PC-9 (cell line): ENCODE results near the gene GULP1. TPM values are rescaled to one million over a fixed set of nuclear protein-coding genes. Genes with fewer than 3 reads are reported as not detected.

Experiments used
- BruUV-seq: library from RNA; stranded (reverse); fragments of 400-500 nt; replicated peaks from 2 replicates; lab custom pipeline; 2021; lab: Mats Ljungman, UMichigan
- CTCF ChIA-PET: fragments of 300-600 bp; sonication (Branson Sonifier 250); formaldehyde crosslinking; loops from one replicate; lab custom pipeline; 2022; ENCODE audit warnings: antibody characterized with exemption; lab: Charles Lee
- POLR2A ChIA-PET: fragments of 300-600 bp; sonication (Branson Sonifier 250); formaldehyde crosslinking; loops from one replicate; lab custom pipeline; 2022; ENCODE audit warnings: antibody characterized with exemption; ENCODE audit not compliant: unreplicated experiment; lab: Charles Lee
- DNase-seq, 2 experiments: peaks; one replicate each; pipeline versions ENCODE4 v3.0.0 to v3.0.0-alpha.2; 2015 to 2022; ENCODE audit warnings: mixed read lengths in 1 of 2
- H2AFZ ChIP-seq: fragments of 200-600 bp; sonication (generic); 2 replicates; pipeline ENCODE4 v1.8.1; 2017; ENCODE audit warnings: antibody characterized with exemption
- H3F3A ChIP-seq: fragments of 200-600 bp; sonication (generic); 2 replicates; pipeline ENCODE4 v1.8.1; 2017; ENCODE audit warnings: antibody characterized with exemption, mild to moderate bottlenecking, low read depth; ENCODE audit not compliant: insufficient read depth
- H3K27ac ChIP-seq: fragments of 200-600 bp; sonication (generic); 2 replicates; pipeline ENCODE4 v1.6.1; 2016; ENCODE audit warnings: mixed run types
- H3K27me3 ChIP-seq: fragments of 200-600 bp; sonication (generic); 2 replicates; pipeline ENCODE4 v1.6.1; 2016; ENCODE audit warnings: low read depth, mixed run types; ENCODE audit not compliant: insufficient read depth
- H3K36me3 ChIP-seq: fragments of 200-600 bp; sonication (generic); 2 replicates; pipeline ENCODE4 v1.6.1; 2016; ENCODE audit warnings: low read depth, mixed run types
- H3K4me1 ChIP-seq: fragments of 200-600 bp; sonication (generic); replicated peaks from 2 replicates; pipeline ENCODE4 v1.6.1; 2016; ENCODE audit warnings: mixed run types; ENCODE audit not compliant: insufficient read depth
- H3K4me2 ChIP-seq: fragments of 200-600 bp; sonication (generic); 2 replicates; pipeline ENCODE4 v1.6.1; 2017; ENCODE audit warnings: mixed run types
- H3K4me3 ChIP-seq: fragments of 200-600 bp; sonication (generic); 2 replicates; pipeline ENCODE4 v1.6.1; 2016; ENCODE audit warnings: mixed run types
- H3K79me2 ChIP-seq: fragments of 200-600 bp; sonication (generic); 2 replicates; pipeline ENCODE4 v1.6.1; 2017; ENCODE audit warnings: low read depth, mixed run types
- H3K9me2 ChIP-seq: fragments of 200-600 bp; sonication (generic); 2 replicates; pipeline ENCODE4 v1.8.1; 2017; ENCODE audit warnings: mild to moderate bottlenecking; ENCODE audit not compliant: insufficient read depth
- H3K9me3 ChIP-seq: fragments of 200-600 bp; sonication (generic); 2 replicates; pipeline ENCODE4 v1.8.1; 2016; ENCODE audit warnings: low read depth; ENCODE audit not compliant: insufficient read depth
- H4K20me1 ChIP-seq: fragments of 200-600 bp; sonication (generic); 2 replicates; pipeline ENCODE4 v1.8.1; 2017; ENCODE audit not compliant: insufficient read depth
- EZH2 ChIP-seq: fragments of 200-600 bp; sonication (generic); IDR thresholded peaks from 2 replicates; pipeline ENCODE4 v1.8.0; 2017; ENCODE audit warnings: antibody characterized with exemption, low read depth
- intact Hi-C: fragments of 100-400 bp; cut with micrococcal nuclease; formaldehyde crosslinking; loops from one replicate; pipeline ENCODE4 v1.10.0; 2022; ENCODE audit not compliant: unreplicated experiment
- total RNA-seq: library from RNA; stranded (reverse); gene quantifications from 2 replicates; pipeline ENCODE4 v1.2.3, GENCODE V29; 2021
- TF ChIP-seq, protein P1 (sequence below): fragments of 200-600 bp; sonication (generic); conservative IDR thresholded peaks from 2 replicates; pipeline ENCODE4 v1.6.1; 2017; ENCODE audit warnings: mixed run types, antibody characterized with exemption, mild to moderate bottlenecking, moderate library complexity

The GULP1 gene
- total RNA-seq, 1 experiment from 2014 or later = 38.0 TPM

DNA sequence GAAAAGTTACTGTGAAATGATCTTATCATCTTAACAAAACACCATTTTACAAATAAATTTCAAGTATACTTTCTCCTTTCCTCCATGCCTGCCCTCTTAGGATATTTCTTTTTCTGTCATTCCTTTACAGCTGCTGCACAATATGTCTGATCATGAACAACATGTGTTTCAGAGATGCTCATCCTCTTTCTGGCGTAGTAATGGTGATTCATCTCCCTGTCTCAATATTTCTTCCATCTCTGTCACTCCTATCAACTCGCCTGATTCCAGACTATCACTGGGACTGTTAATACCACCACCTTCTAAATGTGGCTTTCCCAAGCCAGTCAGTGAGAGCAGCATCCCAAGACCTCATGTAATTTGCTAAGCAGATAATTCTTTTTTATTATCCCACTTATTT is 290.5 kb downstream of the GULP1 start:
- intact Hi-C loops = no loop called here
- DNase-seq = no peak
- no peaks in the 10 kb centered on the region for H3K9me2 ChIP-seq
- H2AFZ ChIP-seq = no peak overlapping the region
- no peak overlapping the region for H3K4me2 ChIP-seq
- H3F3A ChIP-seq = no peaks in the 10 kb centered on the region
- no peaks in the 10 kb centered on the region for H3K27me3 ChIP-seq
- H3K79me2 ChIP-seq = no peaks in the 10 kb centered on the region
- H4K20me1 ChIP-seq = no peaks in the 10 kb centered on the region
- no peak for TF ChIP-seq EZH2
- TF ChIP-seq, protein P1, sequence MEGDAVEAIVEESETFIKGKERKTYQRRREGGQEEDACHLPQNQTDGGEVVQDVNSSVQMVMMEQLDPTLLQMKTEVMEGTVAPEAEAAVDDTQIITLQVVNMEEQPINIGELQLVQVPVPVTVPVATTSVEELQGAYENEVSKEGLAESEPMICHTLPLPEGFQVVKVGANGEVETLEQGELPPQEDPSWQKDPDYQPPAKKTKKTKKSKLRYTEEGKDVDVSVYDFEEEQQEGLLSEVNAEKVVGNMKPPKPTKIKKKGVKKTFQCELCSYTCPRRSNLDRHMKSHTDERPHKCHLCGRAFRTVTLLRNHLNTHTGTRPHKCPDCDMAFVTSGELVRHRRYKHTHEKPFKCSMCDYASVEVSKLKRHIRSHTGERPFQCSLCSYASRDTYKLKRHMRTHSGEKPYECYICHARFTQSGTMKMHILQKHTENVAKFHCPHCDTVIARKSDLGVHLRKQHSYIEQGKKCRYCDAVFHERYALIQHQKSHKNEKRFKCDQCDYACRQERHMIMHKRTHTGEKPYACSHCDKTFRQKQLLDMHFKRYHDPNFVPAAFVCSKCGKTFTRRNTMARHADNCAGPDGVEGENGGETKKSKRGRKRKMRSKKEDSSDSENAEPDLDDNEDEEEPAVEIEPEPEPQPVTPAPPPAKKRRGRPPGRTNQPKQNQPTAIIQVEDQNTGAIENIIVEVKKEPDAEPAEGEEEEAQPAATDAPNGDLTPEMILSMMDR = no peak
- no peak overlapping the region for H3K4me3 ChIP-seq
- POLR2A ChIA-PET = no interaction called here
- no peak overlapping the region for H3K27ac ChIP-seq
- no peaks in the 10 kb centered on the region for H3K9me3 ChIP-seq
- no peaks in the 10 kb centered on the region for H3K36me3 ChIP-seq
- BruUV-seq = no TSS peak
- no peaks in the 10 kb centered on the region for H3K4me1 ChIP-seq
- CTCF ChIA-PET = no interaction called here

DNA sequence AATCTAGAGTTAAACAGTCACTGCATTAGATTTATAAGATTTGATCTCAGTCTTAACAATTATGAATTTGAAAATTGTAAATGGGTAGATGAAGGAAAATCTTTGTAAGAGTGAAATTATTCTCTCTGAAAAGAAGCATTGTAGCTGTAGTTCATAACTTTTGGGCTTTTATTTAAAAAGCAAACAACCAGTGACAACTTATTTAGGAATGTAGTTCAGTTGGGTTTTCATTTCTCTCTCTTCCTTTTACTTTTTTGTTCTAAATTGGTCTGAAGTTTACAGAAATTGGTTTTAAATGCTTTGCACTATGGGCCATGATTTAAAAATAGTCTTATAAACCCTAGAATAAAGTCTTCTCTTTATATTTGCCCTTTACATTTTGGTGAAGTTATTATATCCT is 296.6 kb downstream of the GULP1 start:
- Histone ChIP-seq H3K36me3 (no peaks in the 10 kb centered on the region), H3K27me3 (no peaks in the 10 kb centered on the region), H3K9me3 (no peaks in the 10 kb centered on the region), H3K27ac (no peak overlapping the region), H3K4me2 (no peak overlapping the region), H2AFZ (no peak overlapping the region), H3K79me2 (no peaks in the 10 kb centered on the region), H3K4me3 (no peak overlapping the region), H4K20me1 (no peaks in the 10 kb centered on the region), H3K4me1 (no peaks in the 10 kb centered on the region), H3K9me2 (no peaks in the 10 kb centered on the region), H3F3A (no peaks in the 10 kb centered on the region)
- intact Hi-C loops = no loop called here
- TF ChIP-seq, protein P1 = no peak
- TF ChIP-seq EZH2 = no peak
- ChIA-PET CTCF (no interaction called here), POLR2A (no interaction called here)
- DNase-seq = no peak
- no TSS peak for BruUV-seq

- DNase-seq = no peak
- H3F3A ChIP-seq = no peaks in the 10 kb centered on the region
- TF ChIP-seq, protein P1 = no peak
- TF ChIP-seq EZH2 = no peak
- ChIA-PET POLR2A (interaction anchor here (0.6 kb wide), 1 partner anchor 33 kb away, joined by 12 read pairs; no protein-coding TSS in a partner anchor), CTCF (no interaction called here)
- no peak overlapping the region for H2AFZ ChIP-seq
- no TSS peak for BruUV-seq
- H3K9me2 ChIP-seq = no peaks in the 10 kb centered on the region
- no peak overlapping the region for H3K4me2 ChIP-seq
- no peaks in the 10 kb centered on the region for H3K27me3 ChIP-seq
- no peaks in the 10 kb centered on the region for H3K79me2 ChIP-seq
- H3K4me3 ChIP-seq = no peak overlapping the region
- H3K27ac ChIP-seq = no peak overlapping the region
- intact Hi-C loops = no loop called here
- no peaks in the 10 kb centered on the region for H3K9me3 ChIP-seq
- H3K36me3 ChIP-seq = no peaks in the 10 kb centered on the region
- no peaks in the 10 kb centered on the region for H3K4me1 ChIP-seq
- H4K20me1 ChIP-seq = no peaks in the 10 kb centered on the region
Measured at GRCh38 chr2:188596054-188596453, 304.4 kb downstream of the GULP1 start.
